GM18511 (cell line): Measurements from ENCODE around the gene EIF2D.
A peak's percentile ranks its signal among the peaks of the same experiment; 100 is the strongest.
"Not testable (repeated sequence)": the region's sequence is repeated elsewhere in the genome, so short reads cannot be mapped to it uniquely, and the experiment has no call there.

ENCODE experiments used
- ATAC-seq: cut with Tn5 transposase; IDR thresholded peaks from one replicate; pipeline ENCODE4 v1.9.1; 2021; ENCODE audit warnings: mild to moderate bottlenecking, moderate library complexity; ENCODE audit not compliant: unreplicated experiment

Gene EIF2D

GRCh38 chr1:206612129-206612876 is at the start of gene EIF2D:
EIF2D (minus strand) TSS chr1:206612465; CDS start chr1:206612342, 123 bp downstream.
- ATAC-seq, result peak; percentile 86

- ATAC-seq, result no peak
These were observed 49.0 kb upstream of the EIF2D start for GRCh38 chr1:206661161-206661820.

GRCh38 chr1:206660136-206660535 is 47.9 kb upstream of the EIF2D start:
- ATAC-seq, result no peak

- ATAC-seq, result no peak
These were observed 46.7 kb upstream of the EIF2D start for GRCh38 chr1:206658981-206659273.

- ATAC-seq, result no peak
These were observed 46.2 kb upstream of the EIF2D start for GRCh38 chr1:206658264-206658980.

- no peak for ATAC-seq
These were observed 45.5 kb upstream of the EIF2D start for GRCh38 chr1:206657751-206658150.

- no peak for ATAC-seq
These were observed 44.7 kb upstream of the EIF2D start for GRCh38 chr1:206656936-206657335.

- no peak for ATAC-seq
These were observed 43.2 kb upstream of the EIF2D start for GRCh38 chr1:206655471-206655882.

GRCh38 chr1:206654828-206655227 is 42.6 kb upstream of the EIF2D start:
- ATAC-seq, result no peak

GRCh38 chr1:206653715-206654459 is 41.6 kb upstream of the EIF2D start:
- ATAC-seq, result no peak

GRCh38 chr1:206651958-206652890 is 40.0 kb upstream of the EIF2D start:
- no peak for ATAC-seq

- no peak for ATAC-seq
These were observed 38.7 kb upstream of the EIF2D start for GRCh38 chr1:206651014-206651413.

- no peak for ATAC-seq
These were observed 37.1 kb upstream of the EIF2D start for GRCh38 chr1:206649261-206649921.

- no peak for ATAC-seq
These were observed 35.0 kb upstream of the EIF2D start for GRCh38 chr1:206647224-206647623.

- ATAC-seq, result no peak
These were observed 34.2 kb upstream of the EIF2D start for GRCh38 chr1:206646504-206646903.

GRCh38 chr1:206643118-206643698 is 30.9 kb upstream of the EIF2D start:
- no peak for ATAC-seq

- ATAC-seq, result not testable (repeated sequence)
These were observed 29.8 kb upstream of the EIF2D start for GRCh38 chr1:206642074-206642473.

GRCh38 chr1:206637605-206638004 is 25.3 kb upstream of the EIF2D start:
- ATAC-seq, result no peak

- ATAC-seq, result no peak
These were observed 24.4 kb upstream of the EIF2D start for GRCh38 chr1:206636671-206637070.
